PC-9 (cell line): ENCODE measurements around the gene GRID2. TPM values are rescaled to one million over a fixed set of nuclear protein-coding genes. Genes with fewer than 3 reads are reported as not detected.

Source experiments
- BruUV-seq: library from RNA; stranded (reverse); fragments of 400-500 nt; replicated peaks from 2 replicates; lab custom pipeline; 2021; lab: Mats Ljungman, UMichigan
- CTCF ChIA-PET: fragments of 300-600 bp; sonication (Branson Sonifier 250); formaldehyde crosslinking; loops from one replicate; lab custom pipeline; 2022; ENCODE audit warnings: antibody characterized with exemption; lab: Charles Lee
- POLR2A ChIA-PET: fragments of 300-600 bp; sonication (Branson Sonifier 250); formaldehyde crosslinking; loops from one replicate; lab custom pipeline; 2022; ENCODE audit warnings: antibody characterized with exemption; ENCODE audit not compliant: unreplicated experiment; lab: Charles Lee
- DNase-seq, 2 experiments: peaks; one replicate each; pipeline versions ENCODE4 v3.0.0 to v3.0.0-alpha.2; 2015 to 2022; ENCODE audit warnings: mixed read lengths in 1 of 2
- H2AFZ ChIP-seq: fragments of 200-600 bp; sonication (generic); 2 replicates; pipeline ENCODE4 v1.8.1; 2017; ENCODE audit warnings: antibody characterized with exemption
- H3F3A ChIP-seq: fragments of 200-600 bp; sonication (generic); 2 replicates; pipeline ENCODE4 v1.8.1; 2017; ENCODE audit warnings: antibody characterized with exemption, mild to moderate bottlenecking, low read depth; ENCODE audit not compliant: insufficient read depth
- H3K27ac ChIP-seq: fragments of 200-600 bp; sonication (generic); 2 replicates; pipeline ENCODE4 v1.6.1; 2016; ENCODE audit warnings: mixed run types
- H3K27me3 ChIP-seq: fragments of 200-600 bp; sonication (generic); 2 replicates; pipeline ENCODE4 v1.6.1; 2016; ENCODE audit warnings: low read depth, mixed run types; ENCODE audit not compliant: insufficient read depth
- H3K36me3 ChIP-seq: fragments of 200-600 bp; sonication (generic); 2 replicates; pipeline ENCODE4 v1.6.1; 2016; ENCODE audit warnings: low read depth, mixed run types
- H3K4me1 ChIP-seq: fragments of 200-600 bp; sonication (generic); replicated peaks from 2 replicates; pipeline ENCODE4 v1.6.1; 2016; ENCODE audit warnings: mixed run types; ENCODE audit not compliant: insufficient read depth
- H3K4me2 ChIP-seq: fragments of 200-600 bp; sonication (generic); 2 replicates; pipeline ENCODE4 v1.6.1; 2017; ENCODE audit warnings: mixed run types
- H3K4me3 ChIP-seq: fragments of 200-600 bp; sonication (generic); 2 replicates; pipeline ENCODE4 v1.6.1; 2016; ENCODE audit warnings: mixed run types
- H3K79me2 ChIP-seq: fragments of 200-600 bp; sonication (generic); 2 replicates; pipeline ENCODE4 v1.6.1; 2017; ENCODE audit warnings: low read depth, mixed run types
- H3K9me2 ChIP-seq: fragments of 200-600 bp; sonication (generic); 2 replicates; pipeline ENCODE4 v1.8.1; 2017; ENCODE audit warnings: mild to moderate bottlenecking; ENCODE audit not compliant: insufficient read depth
- H3K9me3 ChIP-seq: fragments of 200-600 bp; sonication (generic); 2 replicates; pipeline ENCODE4 v1.8.1; 2016; ENCODE audit warnings: low read depth; ENCODE audit not compliant: insufficient read depth
- H4K20me1 ChIP-seq: fragments of 200-600 bp; sonication (generic); 2 replicates; pipeline ENCODE4 v1.8.1; 2017; ENCODE audit not compliant: insufficient read depth
- CTCF ChIP-seq: fragments of 200-600 bp; sonication (generic); conservative IDR thresholded peaks from 2 replicates; pipeline ENCODE4 v1.6.1; 2017; ENCODE audit warnings: mixed run types, antibody characterized with exemption, mild to moderate bottlenecking, moderate library complexity
- EZH2 ChIP-seq: fragments of 200-600 bp; sonication (generic); IDR thresholded peaks from 2 replicates; pipeline ENCODE4 v1.8.0; 2017; ENCODE audit warnings: antibody characterized with exemption, low read depth
- intact Hi-C: fragments of 100-400 bp; cut with micrococcal nuclease; formaldehyde crosslinking; loops from one replicate; pipeline ENCODE4 v1.10.0; 2022; ENCODE audit not compliant: unreplicated experiment
- total RNA-seq: library from RNA; stranded (reverse); gene quantifications from 2 replicates; pipeline ENCODE4 v1.2.3, GENCODE V29; 2021

GRID2 gene
- total RNA-seq, 1 experiment from 2014 or later = not detected

GRCh38 chr4:92264163-92264562 is 39.6 kb upstream of the GRID2 start:
- no peaks in the 10 kb centered on the region for H3K36me3 ChIP-seq
- no peaks in the 10 kb centered on the region for H3K9me3 ChIP-seq
- POLR2A ChIA-PET = no interaction called here
- no TSS peak for BruUV-seq
- TF ChIP-seq CTCF = no peak
- TF ChIP-seq EZH2 = no peak
- H3K27me3 ChIP-seq = no peaks in the 10 kb centered on the region
- H3K27ac ChIP-seq = no peak overlapping the region
- H2AFZ ChIP-seq = no peak overlapping the region
- no peaks in the 10 kb centered on the region for H4K20me1 ChIP-seq
- H3F3A ChIP-seq = no peaks in the 10 kb centered on the region
- no peaks in the 10 kb centered on the region for H3K4me1 ChIP-seq
- intact Hi-C loops = no loop called here
- DNase-seq = no peak
- no peaks in the 10 kb centered on the region for H3K9me2 ChIP-seq
- no peaks in the 10 kb centered on the region for H3K79me2 ChIP-seq
- H3K4me3 ChIP-seq = no peak overlapping the region
- no peak overlapping the region for H3K4me2 ChIP-seq
- CTCF ChIA-PET = no interaction called here

- H3K4me1 ChIP-seq = no peaks in the 10 kb centered on the region
- no peaks in the 10 kb centered on the region for H3K79me2 ChIP-seq
- no peak overlapping the region for H3K4me3 ChIP-seq
- ChIA-PET POLR2A (no interaction called here), CTCF (no interaction called here)
- no peak for DNase-seq
- no peak overlapping the region for H3K4me2 ChIP-seq
- no peaks in the 10 kb centered on the region for H3F3A ChIP-seq
- no peaks in the 10 kb centered on the region for H3K27me3 ChIP-seq
- intact Hi-C loops = no loop called here
- TF ChIP-seq CTCF (no peak), EZH2 (no peak)
- no peaks in the 10 kb centered on the region for H4K20me1 ChIP-seq
- H3K9me2 ChIP-seq = no peaks in the 10 kb centered on the region
- H3K9me3 ChIP-seq = no peaks in the 10 kb centered on the region
- no peak overlapping the region for H2AFZ ChIP-seq
- H3K27ac ChIP-seq = no peak overlapping the region
- no TSS peak for BruUV-seq
- no peaks in the 10 kb centered on the region for H3K36me3 ChIP-seq
Measured at GRCh38 chr4:92265021-92265420, 38.7 kb upstream of the GRID2 start.

- no peak for DNase-seq
- H3K79me2 ChIP-seq = no peaks in the 10 kb centered on the region
- no peaks in the 10 kb centered on the region for H3F3A ChIP-seq
- H3K9me2 ChIP-seq = no peaks in the 10 kb centered on the region
- no peak overlapping the region for H3K4me3 ChIP-seq
- H3K4me1 ChIP-seq = no peaks in the 10 kb centered on the region
- ChIA-PET CTCF (no interaction called here), POLR2A (no interaction called here)
- no peaks in the 10 kb centered on the region for H3K9me3 ChIP-seq
- TF ChIP-seq CTCF (no peak), EZH2 (no peak)
- intact Hi-C loops = no loop called here
- no TSS peak for BruUV-seq
- no peaks in the 10 kb centered on the region for H3K36me3 ChIP-seq
- H3K4me2 ChIP-seq = no peak overlapping the region
- no peak overlapping the region for H3K27ac ChIP-seq
- no peaks in the 10 kb centered on the region for H4K20me1 ChIP-seq
- H3K27me3 ChIP-seq = no peaks in the 10 kb centered on the region
- H2AFZ ChIP-seq = no peak overlapping the region
Measured at GRCh38 chr4:92265798-92266197, 38.0 kb upstream of the GRID2 start.
